Upper lobe of left lung (tissue), 4 donors: ENCODE data around the gene TMEM229B.

ENCODE experiments used
- POLR2A ChIP-seq, 4 donors: fragments of 450-650 bp; IDR thresholded peaks; one replicate each; pipeline ENCODE4 v1.5.1; 2016 to 2017; ENCODE audit warnings: antibody characterized with exemption in 4 of 4, mild to moderate bottlenecking in 2 of 4
- POLR2AphosphoS5 ChIP-seq, 2 donors: sonication (generic); formaldehyde crosslinking; IDR thresholded peaks; one replicate each; pipeline ENCODE4 v1.5.1; 2017; ENCODE audit warnings: antibody characterized with exemption in 2 of 2
- TF ChIP-seq, protein P1 (sequence below), 6 experiments: fragments of 450-650 bp in 4 of 6; fragments of 200-600 bp in 2 of 6; sonication (generic) in 2 of 6; IDR thresholded peaks; one replicate each; pipeline ENCODE4 v1.5.1; 2016 to 2019; ENCODE audit warnings: antibody characterized with exemption in 6 of 6

DNA sequence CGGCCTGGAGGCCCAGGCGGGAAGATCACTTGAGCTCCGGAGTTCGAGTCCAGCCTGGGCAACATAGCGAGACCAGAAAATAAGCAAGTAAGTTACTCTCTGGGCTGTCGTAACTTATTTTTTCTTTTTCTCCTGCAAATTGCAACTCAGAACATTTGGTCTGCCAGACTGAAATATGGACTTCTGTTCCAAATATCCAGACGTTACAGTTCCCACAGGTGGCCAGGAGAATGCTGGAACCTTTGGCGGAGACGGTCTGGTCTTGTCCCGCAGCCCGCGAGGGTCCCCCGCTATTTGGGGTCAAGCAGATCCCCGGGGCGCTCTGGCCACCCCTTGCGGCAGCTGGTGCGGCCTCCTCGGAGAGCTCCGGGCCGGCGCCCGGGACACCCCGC, 44.1 kb upstream of the TMEM229B start:
- TF ChIP-seq, protein P1, sequence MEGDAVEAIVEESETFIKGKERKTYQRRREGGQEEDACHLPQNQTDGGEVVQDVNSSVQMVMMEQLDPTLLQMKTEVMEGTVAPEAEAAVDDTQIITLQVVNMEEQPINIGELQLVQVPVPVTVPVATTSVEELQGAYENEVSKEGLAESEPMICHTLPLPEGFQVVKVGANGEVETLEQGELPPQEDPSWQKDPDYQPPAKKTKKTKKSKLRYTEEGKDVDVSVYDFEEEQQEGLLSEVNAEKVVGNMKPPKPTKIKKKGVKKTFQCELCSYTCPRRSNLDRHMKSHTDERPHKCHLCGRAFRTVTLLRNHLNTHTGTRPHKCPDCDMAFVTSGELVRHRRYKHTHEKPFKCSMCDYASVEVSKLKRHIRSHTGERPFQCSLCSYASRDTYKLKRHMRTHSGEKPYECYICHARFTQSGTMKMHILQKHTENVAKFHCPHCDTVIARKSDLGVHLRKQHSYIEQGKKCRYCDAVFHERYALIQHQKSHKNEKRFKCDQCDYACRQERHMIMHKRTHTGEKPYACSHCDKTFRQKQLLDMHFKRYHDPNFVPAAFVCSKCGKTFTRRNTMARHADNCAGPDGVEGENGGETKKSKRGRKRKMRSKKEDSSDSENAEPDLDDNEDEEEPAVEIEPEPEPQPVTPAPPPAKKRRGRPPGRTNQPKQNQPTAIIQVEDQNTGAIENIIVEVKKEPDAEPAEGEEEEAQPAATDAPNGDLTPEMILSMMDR (IDR thresholded peaks at IDR 0.05), result no peak
- TF ChIP-seq POLR2AphosphoS5 (IDR thresholded peaks at IDR 0.05) (no peak), POLR2A (IDR thresholded peaks at IDR 0.05) (no peak)
